ENCODE measurements around the gene WNT7B.
"Not testable (repeated sequence)": the region's sequence is repeated elsewhere in the genome, so short reads cannot be mapped to it uniquely, and the experiment has no call there.

Gene WNT7B

DNA sequence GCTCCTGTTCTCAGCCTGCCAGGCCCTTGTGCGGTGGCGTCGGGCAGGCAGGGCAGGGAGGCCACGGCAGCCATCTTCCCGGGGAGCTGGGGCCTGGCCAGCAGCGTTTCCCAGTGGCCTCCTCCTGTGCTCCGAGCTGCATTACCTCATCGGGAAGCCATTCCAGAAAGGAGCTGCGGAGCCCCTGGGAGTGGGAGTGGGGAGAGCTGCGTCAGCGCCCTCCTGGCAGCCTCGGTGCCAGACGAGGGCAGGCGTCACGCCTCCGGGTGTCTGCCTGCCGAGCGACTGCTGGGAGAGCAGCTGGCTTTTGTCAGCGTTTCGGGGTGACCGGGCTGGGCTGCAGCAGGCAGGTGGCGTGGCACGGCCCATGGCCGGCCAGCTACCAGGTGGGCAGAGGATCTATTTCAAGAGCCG, 30.9 kb upstream of the WNT7B start:
- peaks cover 7% of the 10 kb centered on the region for H3K9me3 ChIP-seq (ENCODE audit: control insufficient read depth, low read length)
- H3K27ac ChIP-seq (ENCODE audit: low read depth, low read length, severe bottlenecking), result no peak overlapping the region
- 87 to 89% methylated on average over 22 to 25 of the region's 25 CpGs for WGBS, 2 experiments (ENCODE audit: insufficient coverage in 2 of 2)
- H3K4me1 ChIP-seq (ENCODE audit: control insufficient read depth, insufficient read depth, low read length, poor library complexity, severe bottlenecking), result peaks cover 21% of the 10 kb centered on the region
- no peak overlapping the region for H3K4me3 ChIP-seq (ENCODE audit: extremely low read depth, insufficient read depth, low read length, poor library complexity, severe bottlenecking)
- no peaks in the 10 kb centered on the region for H3K36me3 ChIP-seq (ENCODE audit: control insufficient read depth, insufficient read depth, low read length)

DNA sequence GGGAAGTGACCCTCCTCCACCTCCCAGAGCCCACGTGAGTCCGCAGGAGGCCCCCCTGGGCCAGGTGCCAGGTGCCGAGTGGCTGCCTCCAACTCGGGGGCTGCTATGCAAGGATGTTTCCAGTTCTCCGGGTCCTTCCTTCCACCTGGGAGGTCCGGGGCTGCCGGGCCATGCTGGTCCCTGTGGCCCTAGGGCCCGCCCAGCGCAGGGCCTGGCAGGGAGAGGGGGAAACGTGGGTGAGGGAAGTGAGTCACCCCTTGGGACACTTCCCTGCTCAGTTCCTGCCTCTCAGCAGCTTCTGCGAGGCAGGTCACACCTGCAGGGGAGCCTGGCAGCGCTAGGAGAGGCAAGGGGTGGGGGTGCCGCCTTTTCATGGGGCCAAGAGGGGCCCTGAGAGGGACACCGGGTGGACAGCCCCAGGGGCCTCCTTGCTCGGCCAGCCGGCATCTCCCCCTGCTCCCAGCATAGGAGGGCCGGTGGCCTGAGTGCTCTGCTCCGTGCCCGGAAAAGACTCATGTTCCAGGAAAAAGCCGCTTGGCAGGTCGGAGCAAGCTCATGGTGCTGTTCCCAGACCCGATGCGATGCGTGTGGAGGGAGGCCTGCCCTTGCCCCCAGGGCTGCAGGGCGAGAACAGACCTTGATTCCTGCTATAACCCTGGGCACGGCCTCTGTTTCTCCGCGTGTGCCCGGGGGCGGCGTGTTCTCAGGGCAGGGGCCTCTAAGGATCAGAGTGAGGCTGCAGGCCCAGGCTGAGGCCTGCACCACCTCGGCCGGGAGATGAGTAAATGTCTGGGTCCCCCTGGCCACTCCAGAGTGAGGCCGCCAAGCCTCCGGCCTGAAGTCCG, 30.3 kb upstream of the WNT7B start:
- no peak overlapping the region for H3K27ac ChIP-seq (ENCODE audit: low read depth, low read length, severe bottlenecking)
- no peaks in the 10 kb centered on the region for H3K36me3 ChIP-seq (ENCODE audit: control insufficient read depth, insufficient read depth, low read length)
- no peak overlapping the region for H3K4me3 ChIP-seq (ENCODE audit: extremely low read depth, insufficient read depth, low read length, poor library complexity, severe bottlenecking)
- WGBS, 2 experiments (ENCODE audit: insufficient coverage in 2 of 2), result 90 to 94% methylated on average over 25 to 32 of the region's 36 CpGs
- peaks cover 7% of the 10 kb centered on the region for H3K9me3 ChIP-seq (ENCODE audit: control insufficient read depth, low read length)
- peaks cover 25% of the 10 kb centered on the region for H3K4me1 ChIP-seq (ENCODE audit: control insufficient read depth, insufficient read depth, low read length, poor library complexity, severe bottlenecking)

DNA sequence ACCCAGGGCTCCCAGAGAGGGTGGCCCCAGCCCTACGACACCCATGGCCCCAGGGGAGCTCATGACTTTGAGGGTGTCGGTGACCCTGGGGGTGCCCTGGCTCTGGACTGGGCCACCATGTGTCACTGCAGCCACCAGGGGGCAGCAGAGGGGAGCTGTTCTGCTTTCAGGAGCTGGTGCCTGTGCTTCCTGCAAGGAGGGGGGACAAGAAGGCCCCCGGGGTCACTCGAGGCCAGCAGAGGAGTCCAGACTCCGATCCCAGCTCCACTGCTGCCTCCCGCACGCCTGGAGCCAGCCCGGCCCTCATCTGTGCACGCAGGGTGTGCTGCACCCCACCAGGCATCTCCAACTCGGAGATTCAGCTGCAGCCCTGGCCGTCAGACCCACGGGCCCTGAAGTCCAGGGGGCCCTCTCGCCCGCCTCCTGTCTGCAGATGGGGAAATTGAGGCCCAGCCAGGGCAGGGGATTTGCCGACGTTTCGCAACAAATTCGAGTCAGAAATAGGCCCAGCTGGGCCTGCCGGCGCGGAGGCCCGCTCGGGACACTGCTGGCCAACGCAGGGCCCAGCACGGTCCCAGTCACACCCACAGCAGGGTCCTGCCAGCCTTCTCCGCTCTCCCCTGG, 29.5 kb upstream of the WNT7B start:
- Histone ChIP-seq H3K36me3 (ENCODE audit: control insufficient read depth, insufficient read depth, low read length) (no peaks in the 10 kb centered on the region), H3K9me3 (ENCODE audit: control insufficient read depth, low read length) (peaks cover 7% of the 10 kb centered on the region), H3K4me3 (ENCODE audit: extremely low read depth, insufficient read depth, low read length, poor library complexity, severe bottlenecking) (no peak overlapping the region), H3K27ac (ENCODE audit: low read depth, low read length, severe bottlenecking) (no peak overlapping the region), H3K4me1 (ENCODE audit: control insufficient read depth, insufficient read depth, low read length, poor library complexity, severe bottlenecking) (peaks cover 25% of the 10 kb centered on the region)
- 66 to 73% methylated on average over 23 to 26 of the region's 26 CpGs for WGBS, 2 experiments (ENCODE audit: insufficient coverage in 2 of 2)

GRCh38 chr22:46005116-46005705, 28.2 kb upstream of the WNT7B start:
- H3K9me3 ChIP-seq (ENCODE audit: control insufficient read depth, low read length); H3K27ac ChIP-seq (ENCODE audit: low read depth, low read length, severe bottlenecking); H3K4me3 ChIP-seq (ENCODE audit: extremely low read depth, insufficient read depth, low read length, poor library complexity, severe bottlenecking); H3K36me3 ChIP-seq (ENCODE audit: control insufficient read depth, insufficient read depth, low read length): not testable (repeated sequence)
- peaks cover 25% of the 10 kb centered on the region for H3K4me1 ChIP-seq (ENCODE audit: control insufficient read depth, insufficient read depth, low read length, poor library complexity, severe bottlenecking)
- 90 to 92% methylated on average over 13 to 15 of the region's 15 CpGs for WGBS, 2 experiments (ENCODE audit: insufficient coverage in 2 of 2)

- 80 to 91% methylated on average over 12 to 15 of the region's 19 CpGs for WGBS, 2 experiments (ENCODE audit: insufficient coverage in 2 of 2)
- H3K4me3 ChIP-seq (ENCODE audit: extremely low read depth, insufficient read depth, low read length, poor library complexity, severe bottlenecking), result no peak overlapping the region
- no peak overlapping the region for H3K27ac ChIP-seq (ENCODE audit: low read depth, low read length, severe bottlenecking)
- no peaks in the 10 kb centered on the region for H3K36me3 ChIP-seq (ENCODE audit: control insufficient read depth, insufficient read depth, low read length)
- H3K9me3 ChIP-seq (ENCODE audit: control insufficient read depth, low read length), result peaks cover under 1% of the 10 kb centered on the region
- H3K4me1 ChIP-seq (ENCODE audit: control insufficient read depth, insufficient read depth, low read length, poor library complexity, severe bottlenecking), result peaks cover 25% of the 10 kb centered on the region
These were observed 27.3 kb upstream of the WNT7B start for GRCh38 chr22:46004105-46004866.

GRCh38 chr22:46003271-46004091, 26.5 kb upstream of the WNT7B start:
- no peaks in the 10 kb centered on the region for H3K9me3 ChIP-seq (ENCODE audit: control insufficient read depth, low read length)
- H3K36me3 ChIP-seq (ENCODE audit: control insufficient read depth, insufficient read depth, low read length), result no peaks in the 10 kb centered on the region
- 94 to 97% methylated on average over 23 of the region's 24 CpGs for WGBS, 2 experiments (ENCODE audit: insufficient coverage in 2 of 2)
- no peak overlapping the region for H3K4me3 ChIP-seq (ENCODE audit: extremely low read depth, insufficient read depth, low read length, poor library complexity, severe bottlenecking)
- H3K4me1 ChIP-seq (ENCODE audit: control insufficient read depth, insufficient read depth, low read length, poor library complexity, severe bottlenecking), result peaks cover 25% of the 10 kb centered on the region
- no peak overlapping the region for H3K27ac ChIP-seq (ENCODE audit: low read depth, low read length, severe bottlenecking)

- 91 to 93% methylated on average over 6 to 7 of the region's 8 CpGs for WGBS, 2 experiments (ENCODE audit: insufficient coverage in 2 of 2)
These were observed 25.9 kb upstream of the WNT7B start for GRCh38 chr22:46002757-46003270.

DNA sequence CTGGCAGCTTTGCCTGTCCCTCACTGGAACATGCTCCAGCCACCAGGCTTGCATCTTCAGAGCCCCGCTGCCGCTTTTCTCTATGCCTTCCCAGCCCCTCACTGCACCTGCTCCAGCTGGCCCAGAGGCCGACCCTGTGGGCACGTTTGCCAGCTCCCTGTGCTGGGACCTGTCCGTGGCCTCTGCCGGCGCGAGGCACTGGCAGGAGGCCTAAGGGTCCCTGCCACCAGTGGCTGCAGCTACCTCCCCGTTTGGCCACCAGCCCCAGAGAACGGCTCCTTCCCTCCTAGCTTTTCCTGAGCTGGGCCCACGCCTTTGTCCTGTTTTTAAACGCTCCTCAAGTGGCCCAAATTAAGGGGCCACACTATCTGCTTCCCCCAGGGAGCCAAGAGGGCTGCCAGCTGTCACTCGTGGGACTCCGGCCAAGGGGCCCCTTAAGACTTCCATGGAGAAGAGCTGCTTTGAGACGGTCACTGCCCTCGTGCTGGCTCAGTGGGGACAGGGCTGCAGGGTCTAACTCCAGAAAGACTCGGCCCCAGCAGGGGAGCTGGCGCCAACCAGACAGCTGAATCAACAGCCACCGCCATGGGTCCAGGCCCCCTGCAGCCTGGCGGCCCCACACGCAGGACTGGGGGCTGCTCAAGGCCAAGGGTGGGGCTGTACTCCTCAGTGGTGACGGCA, 24.6 kb upstream of the WNT7B start:
- no peaks in the 10 kb centered on the region for H3K36me3 ChIP-seq (ENCODE audit: control insufficient read depth, insufficient read depth, low read length)
- H3K4me1 ChIP-seq (ENCODE audit: control insufficient read depth, insufficient read depth, low read length, poor library complexity, severe bottlenecking), result peaks cover 26% of the 10 kb centered on the region
- no peak overlapping the region for H3K27ac ChIP-seq (ENCODE audit: low read depth, low read length, severe bottlenecking)
- H3K4me3 ChIP-seq (ENCODE audit: extremely low read depth, insufficient read depth, low read length, poor library complexity, severe bottlenecking), result no peak overlapping the region
- H3K9me3 ChIP-seq (ENCODE audit: control insufficient read depth, low read length), result no peaks in the 10 kb centered on the region
- WGBS, 2 experiments (ENCODE audit: insufficient coverage in 2 of 2), result 80 to 82% methylated on average over 17 to 19 of the region's 22 CpGs

More at GRCh38 chr22:46002757-46003270, 25.9 kb upstream of the WNT7B start:
- no peaks in the 10 kb centered on the region for H3K36me3 ChIP-seq (ENCODE audit: control insufficient read depth, insufficient read depth, low read length)
- no peaks in the 10 kb centered on the region for H3K9me3 ChIP-seq (ENCODE audit: control insufficient read depth, low read length)
- H3K4me1 ChIP-seq (ENCODE audit: control insufficient read depth, insufficient read depth, low read length, poor library complexity, severe bottlenecking), result peaks cover 27% of the 10 kb centered on the region
- no peak overlapping the region for H3K27ac ChIP-seq (ENCODE audit: low read depth, low read length, severe bottlenecking)
- H3K4me3 ChIP-seq (ENCODE audit: extremely low read depth, insufficient read depth, low read length, poor library complexity, severe bottlenecking), result no peak overlapping the region

GRCh38 chr22:46001046-46001425, 24.1 kb upstream of the WNT7B start:
- H3K4me1 ChIP-seq (ENCODE audit: control insufficient read depth, insufficient read depth, low read length, poor library complexity, severe bottlenecking), result peaks cover 25% of the 10 kb centered on the region
- no peaks in the 10 kb centered on the region for H3K9me3 ChIP-seq (ENCODE audit: control insufficient read depth, low read length)
- no peak overlapping the region for H3K4me3 ChIP-seq (ENCODE audit: extremely low read depth, insufficient read depth, low read length, poor library complexity, severe bottlenecking)
- no peak overlapping the region for H3K27ac ChIP-seq (ENCODE audit: low read depth, low read length, severe bottlenecking)
- H3K36me3 ChIP-seq (ENCODE audit: control insufficient read depth, insufficient read depth, low read length), result no peaks in the 10 kb centered on the region
- WGBS, 2 experiments (ENCODE audit: insufficient coverage in 2 of 2), result 85 to 88% methylated on average over 3 of the region's 3 CpGs
